H9 (cell line): ENCODE measurements around the gene CASTOR1. TPM values are rescaled to one million over a fixed set of nuclear protein-coding genes. Genes with fewer than 3 reads are reported as not detected.

Experiments used
- DNase-seq: peaks from one replicate; pipeline ENCODE4 v3.0.0-alpha.2; 2017
- H2AFZ ChIP-seq: one replicate; pipeline ENCODE4 v1.6.1; 2013; ENCODE audit warnings: mild to moderate bottlenecking, low read length, control low read depth, moderate library complexity
- H2AK5ac ChIP-seq: 2 replicates; pipeline ENCODE4 v1.6.1; 2013; ENCODE audit warnings: low read length, control low read depth, mixed read lengths; ENCODE audit not compliant: insufficient read length
- H2BK120ac ChIP-seq: one replicate; pipeline ENCODE4 v1.6.1; 2013; ENCODE audit warnings: low read depth, mild to moderate bottlenecking, low read length, control low read depth, inconsistent platforms; ENCODE audit not compliant: poor library complexity, severe bottlenecking
- H2BK12ac ChIP-seq: 2 replicates; pipeline ENCODE4 v1.6.1; 2013; ENCODE audit warnings: low read length, control low read depth, mixed read lengths, low read depth; ENCODE audit not compliant: insufficient read length
- H2BK15ac ChIP-seq: 2 replicates; pipeline ENCODE4 v1.6.1; 2013; ENCODE audit warnings: low read depth, low read length, control low read depth
- H2BK20ac ChIP-seq: one replicate; pipeline ENCODE4 v1.6.1; 2013; ENCODE audit warnings: low read depth, mild to moderate bottlenecking, low read length, control low read depth, inconsistent platforms; ENCODE audit not compliant: poor library complexity, severe bottlenecking
- H2BK5ac ChIP-seq: 2 replicates; pipeline ENCODE4 v1.6.1; 2013; ENCODE audit warnings: low read length, control low read depth, mixed read lengths; ENCODE audit not compliant: insufficient read length
- H3K14ac ChIP-seq: 2 replicates; pipeline ENCODE4 v1.6.1; 2013; ENCODE audit warnings: low read length, control low read depth; ENCODE audit not compliant: insufficient read depth
- H3K18ac ChIP-seq: 2 replicates; pipeline ENCODE4 v1.6.1; 2013; ENCODE audit warnings: low read depth, mild to moderate bottlenecking, mixed read lengths, low read length, control low read depth; ENCODE audit not compliant: insufficient read length
- H3K23ac ChIP-seq: 2 replicates; pipeline ENCODE4 v1.6.1; 2013; ENCODE audit warnings: low read length, control low read depth, mixed read lengths, low read depth; ENCODE audit not compliant: insufficient read length
- H3K23me2 ChIP-seq: 2 replicates; pipeline ENCODE4 v1.6.1; 2013; ENCODE audit warnings: low read depth, mild to moderate bottlenecking, mixed read lengths, low read length, control low read depth; ENCODE audit not compliant: insufficient read length, poor library complexity, severe bottlenecking
- H3K27ac ChIP-seq: 2 replicates; pipeline ENCODE4 v1.5.1; 2013; ENCODE audit warnings: low read length, control low read depth, mixed read lengths, low read depth; ENCODE audit not compliant: insufficient read length
- H3K27me3 ChIP-seq: 2 replicates; pipeline ENCODE4 v1.6.1; 2013; ENCODE audit warnings: low read length, control low read depth, inconsistent platforms; ENCODE audit not compliant: insufficient read depth
- H3K4ac ChIP-seq: 2 replicates; pipeline ENCODE4 v1.6.1; 2013; ENCODE audit warnings: low read depth, mild to moderate bottlenecking, control low read depth, inconsistent platforms, low read length, moderate library complexity
- H3K4me1 ChIP-seq: 2 replicates; pipeline ENCODE4 v1.6.1; 2013; ENCODE audit warnings: low read length, control low read depth, inconsistent platforms; ENCODE audit not compliant: insufficient read depth
- H3K4me2 ChIP-seq: 2 replicates; pipeline ENCODE4 v1.6.1; 2013; ENCODE audit warnings: low read length, control low read depth, mixed read lengths; ENCODE audit not compliant: insufficient read length, insufficient read depth
- H3K56ac ChIP-seq: 2 replicates; pipeline ENCODE4 v1.6.1; 2013; ENCODE audit warnings: low read depth, mild to moderate bottlenecking, mixed read lengths, low read length, control low read depth; ENCODE audit not compliant: insufficient read length
- H3K79me1 ChIP-seq: 2 replicates; pipeline ENCODE4 v1.6.1; 2013; ENCODE audit warnings: low read depth, mild to moderate bottlenecking, moderate library complexity, low read length, control low read depth, inconsistent platforms; ENCODE audit not compliant: insufficient read depth, poor library complexity, severe bottlenecking
- H3K79me2 ChIP-seq: 2 replicates; pipeline ENCODE4 v1.6.1; 2013; ENCODE audit warnings: low read length, control low read depth, inconsistent platforms; ENCODE audit not compliant: insufficient read depth
- H3K9ac ChIP-seq: 2 replicates; pipeline ENCODE4 v1.6.1; 2013; ENCODE audit warnings: low read length, control low read depth, mixed read lengths; ENCODE audit not compliant: insufficient read length; ENCODE audit errors: extremely low read depth
- H3K9me3 ChIP-seq: one replicate; pipeline ENCODE4 v1.6.1; 2013; ENCODE audit warnings: low read depth, low read length, inconsistent platforms; ENCODE audit not compliant: control insufficient read depth
- H3T11ph ChIP-seq: one replicate; pipeline ENCODE4 v1.6.1; 2013; ENCODE audit warnings: mild to moderate bottlenecking, low read length, control low read depth, inconsistent platforms
- H4K20me1 ChIP-seq: one replicate; pipeline ENCODE4 v1.6.1; 2013; ENCODE audit not compliant: control insufficient read depth, insufficient read length, insufficient read depth
- H4K5ac ChIP-seq: 2 replicates; pipeline ENCODE4 v1.6.1; 2013; ENCODE audit warnings: low read depth, mild to moderate bottlenecking, mixed read lengths, low read length, control low read depth; ENCODE audit not compliant: insufficient read length
- H4K8ac ChIP-seq: replicated peaks from 2 replicates; pipeline ENCODE4 v1.6.1; 2013; ENCODE audit warnings: low read length, control low read depth, mixed read lengths, low read depth; ENCODE audit not compliant: insufficient read length
- H4K91ac ChIP-seq: 2 replicates; pipeline ENCODE4 v1.6.1; 2013; ENCODE audit warnings: low read depth, mild to moderate bottlenecking, moderate library complexity, mixed read lengths, low read length, control low read depth; ENCODE audit not compliant: insufficient read length
- H3K27ac Mint-ChIP-seq, 3 experiments: 2 replicates in 2 of 3; 3 replicates in 1 of 3; pipeline ENCODE4 v1.8.0; 2020 to 2021; ENCODE audit warnings: mixed read lengths in 3 of 3, mild to moderate bottlenecking in 1 of 3, moderate library complexity in 1 of 3
- H3K27me3 Mint-ChIP-seq: 2 replicates; pipeline ENCODE4 v1.8.0; 2021; ENCODE audit warnings: low read depth, mild to moderate bottlenecking, moderate library complexity, mixed read lengths
- H3K36me3 Mint-ChIP-seq, 3 experiments: 2 replicates in 2 of 3; 3 replicates in 1 of 3; pipeline ENCODE4 v1.8.0; 2020 to 2021; ENCODE audit warnings: low read depth in 3 of 3, mixed read lengths in 3 of 3; ENCODE audit not compliant: insufficient read depth in 1 of 3
- H3K4me1 Mint-ChIP-seq, 2 experiments: 2 replicates each; pipeline ENCODE4 v1.8.0; 2020; ENCODE audit warnings: mixed read lengths in 2 of 2
- H3K4me3 Mint-ChIP-seq, 2 experiments: 2 replicates in 1 of 2; 3 replicates in 1 of 2; pipeline ENCODE4 v1.8.0; 2020 to 2021; ENCODE audit warnings: mild to moderate bottlenecking in 2 of 2, mixed read lengths in 2 of 2, moderate library complexity in 1 of 2
- H3K9me3 Mint-ChIP-seq, 2 experiments: 2 replicates in 1 of 2; 3 replicates in 1 of 2; pipeline ENCODE4 v1.8.0; 2020; ENCODE audit warnings: mild to moderate bottlenecking in 2 of 2, mixed read lengths in 2 of 2, moderate library complexity in 1 of 2
- CTCF ChIP-seq: fragments of 200-600 bp; sonication (generic); conservative IDR thresholded peaks from 3 replicates; pipeline ENCODE4 v1.8.0; 2021; ENCODE audit warnings: antibody characterized with exemption, mild to moderate bottlenecking
- WGBS: extraction: QIAGEN DNeasy Blood & Tissue Kit; methylation state at CpG from one replicate; pipeline ENCODE4 v1.1.7; 2013; ENCODE audit warnings: missing lambda C conversion rate, low lambda C conversion rate, mixed read lengths; ENCODE audit not compliant: insufficient read length; ENCODE audit errors: extremely low coverage; 5-methylcytosine and 5-hydroxymethylcytosine counted together
- total RNA-seq: library from RNA; stranded (reverse); gene quantifications from 2 replicates; pipeline ENCODE4 v1.2.1, GENCODE V29; 2021

CASTOR1 gene
- total RNA-seq, 1 experiment from 2014 or later, result 8.8 TPM

GRCh38 chr22:30244641-30245040, 44.7 kb downstream of the CASTOR1 start:
- Histone ChIP-seq H2BK12ac (no peak overlapping the region), H3K23ac (no peak overlapping the region), H4K5ac (no peak overlapping the region), H4K91ac (no peak overlapping the region), H3K9me3 (no peaks in the 10 kb centered on the region), H3K27me3 (no peaks in the 10 kb centered on the region), H4K20me1 (peaks cover 3% of the 10 kb centered on the region), H4K8ac (no peak overlapping the region), H3K27ac (no peak overlapping the region), H3K23me2 (peaks cover 9% of the 10 kb centered on the region), H3K4ac (no peak overlapping the region), H3K14ac (no peak overlapping the region), H2BK5ac (no peak overlapping the region), H3K56ac (no peak overlapping the region), H2AFZ (no peak overlapping the region), H3K4me2 (peak overlapping the region; percentile 78), H2BK15ac (no peak overlapping the region), H3K4me1 (no peaks in the 10 kb centered on the region), H2AK5ac (no peak overlapping the region), H3K9ac (no peak overlapping the region), H3K18ac (no peak overlapping the region), H2BK120ac (no peak overlapping the region), H3T11ph (no peak overlapping the region), H3K79me2 (no peaks in the 10 kb centered on the region), H2BK20ac (no peak overlapping the region), H3K79me1 (no peaks in the 10 kb centered on the region)
- no CpG with 5 or more reads among the region's 5 CpGs for WGBS
- Mint-ChIP-seq H3K4me3 (peak overlapping the region in 1 of 2 experiments; percentile 27; a peak in 2 of 5 replicates), H3K36me3 (peaks cover 0 to 20% (median 7%) of the 10 kb centered on the region in 3 experiments; a peak in 4 of 7 replicates), H3K27me3 (peaks cover 9% of the 10 kb centered on the region), H3K4me1 (peaks cover 28 to 31% of the 10 kb centered on the region in 2 experiments), H3K9me3 (no peaks in the 10 kb centered on the region), H3K27ac (no peak overlapping the region)
- no peak for DNase-seq
- no peak for TF ChIP-seq CTCF
